Ammon's horn (tissue), 1 donor: ENCODE measurements around the gene ASIC2.
"Not testable (repeated sequence)": the region's sequence is repeated elsewhere in the genome, so short reads cannot be mapped to it uniquely, and the experiment has no call there.

Experiments
- DNase-seq: peaks from one replicate; pipeline ENCODE4 v3.0.0-alpha.2; 2016; ENCODE audit warnings: low spot score

The ASIC2 gene

GRCh38 chr17:33019161-33019890 lies 273.8 kb downstream of the ASIC2 start:
- DNase-seq, result peak; percentile 25

- no peak for DNase-seq
Observed at GRCh38 chr17:33017366-33017765, 275.7 kb downstream of the ASIC2 start.

GRCh38 chr17:33016920-33017319 lies 276.2 kb downstream of the ASIC2 start:
- DNase-seq, result no peak

GRCh38 chr17:33015716-33016346 lies 277.3 kb downstream of the ASIC2 start:
- no peak for DNase-seq

GRCh38 chr17:33014751-33015150 lies 278.3 kb downstream of the ASIC2 start:
- DNase-seq, result no peak

GRCh38 chr17:33013596-33014375 lies 279.3 kb downstream of the ASIC2 start:
- DNase-seq, result no peak

- no peak for DNase-seq
Observed at GRCh38 chr17:33012522-33013033, 280.5 kb downstream of the ASIC2 start.

GRCh38 chr17:33009636-33010035 lies 283.5 kb downstream of the ASIC2 start:
- DNase-seq, result no peak

- DNase-seq, result no peak
Observed at GRCh38 chr17:33007186-33007585, 285.9 kb downstream of the ASIC2 start.

- no peak for DNase-seq
Observed at GRCh38 chr17:33002246-33002645, 290.8 kb downstream of the ASIC2 start.

- no peak for DNase-seq
Observed at GRCh38 chr17:32998887-32999228, 294.2 kb downstream of the ASIC2 start.

GRCh38 chr17:32998111-32998886 lies 294.8 kb downstream of the ASIC2 start:
- peak; percentile 75 for DNase-seq

GRCh38 chr17:32995416-32996045 lies 297.6 kb downstream of the ASIC2 start:
- no peak for DNase-seq

- no peak for DNase-seq
Observed at GRCh38 chr17:32993977-32994376, 299.1 kb downstream of the ASIC2 start.

GRCh38 chr17:32992321-32993033 lies 300.6 kb downstream of the ASIC2 start:
- no peak for DNase-seq

GRCh38 chr17:32988481-32989101 lies 304.5 kb downstream of the ASIC2 start:
- DNase-seq, result no peak

- not testable (repeated sequence) for DNase-seq
Observed at GRCh38 chr17:32987868-32988267, 305.2 kb downstream of the ASIC2 start.

- DNase-seq, result not testable (repeated sequence)
Observed at GRCh38 chr17:32987453-32987805, 305.7 kb downstream of the ASIC2 start.

GRCh38 chr17:32985050-32985756 lies 307.9 kb downstream of the ASIC2 start:
- DNase-seq, result no peak

- not testable (repeated sequence) for DNase-seq
Observed at GRCh38 chr17:32981611-32982010, 311.5 kb downstream of the ASIC2 start.
